MCF 10A (cell line): ENCODE data around the gene MB21D2. TPM values are rescaled to one million over a fixed set of nuclear protein-coding genes. Genes with fewer than 3 reads are reported as not detected.

Experiments used
- BruUV-seq: library from RNA; stranded (reverse); fragments of 400-500 nt; replicated peaks from 2 replicates; lab custom pipeline; 2021; lab: Mats Ljungman, UMichigan
- CTCF ChIA-PET: fragments of 300-600 bp; sonication (Branson Sonifier 250); formaldehyde crosslinking; extraction: SDS; loops from one replicate; lab custom pipeline; 2021; ENCODE audit warnings: antibody characterized with exemption, inconsistent platforms; lab: Yijun Ruan, JAX
- POLR2A ChIA-PET: fragments of 300-600, 350-650 bp; sonication (Branson Sonifier 250); formaldehyde crosslinking; extraction: SDS; loops from one replicate; lab custom pipeline; 2020; ENCODE audit warnings: antibody characterized with exemption, inconsistent platforms; lab: Yijun Ruan, JAX
- DNase-seq: peaks from one replicate; pipeline ENCODE4 v3.0.0-alpha.2; 2018; ENCODE audit not compliant: unreplicated experiment
- H3K27ac Mint-ChIP-seq: one replicate; pipeline ENCODE4 v1.8.0; 2022; ENCODE audit warnings: mild to moderate bottlenecking, low read depth, mixed read lengths; ENCODE audit not compliant: unreplicated experiment
- H3K27me3 Mint-ChIP-seq: one replicate; pipeline ENCODE4 v1.8.0; 2022; ENCODE audit warnings: mixed read lengths; ENCODE audit not compliant: insufficient read depth, unreplicated experiment
- H3K36me3 Mint-ChIP-seq: one replicate; pipeline ENCODE4 v1.8.0; 2022; ENCODE audit warnings: mild to moderate bottlenecking, moderate library complexity, mixed read lengths; ENCODE audit not compliant: insufficient read depth, unreplicated experiment
- H3K4me1 Mint-ChIP-seq: one replicate; pipeline ENCODE4 v1.8.0; 2022; ENCODE audit warnings: mixed read lengths; ENCODE audit not compliant: insufficient read depth, unreplicated experiment
- H3K4me3 Mint-ChIP-seq: one replicate; pipeline ENCODE4 v1.8.0; 2022; ENCODE audit warnings: mild to moderate bottlenecking, moderate library complexity, mixed read lengths; ENCODE audit not compliant: unreplicated experiment
- H3K9me3 Mint-ChIP-seq: one replicate; pipeline ENCODE4 v1.8.0; 2022; ENCODE audit warnings: mixed read lengths; ENCODE audit not compliant: unreplicated experiment
- CTCF ChIP-seq: fragments of 200-600 bp; IDR thresholded peaks from one replicate; pipeline ENCODE4 v1.8.0; 2022; ENCODE audit warnings: antibody characterized with exemption, mild to moderate bottlenecking; ENCODE audit not compliant: unreplicated experiment
- intact Hi-C: fragments of 100-400 bp; cut with micrococcal nuclease; formaldehyde crosslinking; loops from 2 replicates; pipeline ENCODE4 v1.14.1; 2022
- total RNA-seq: library from RNA; stranded (reverse); gene quantifications from 2 replicates; pipeline ENCODE4 v1.2.3, GENCODE V29; 2022

Gene MB21D2
- total RNA-seq, 1 experiment from 2014 or later = 4.4 TPM

- H3K36me3 Mint-ChIP-seq = no peaks in the 10 kb centered on the region
- peak overlapping the region; percentile 7 for H3K27ac Mint-ChIP-seq
- peaks cover 38% of the 10 kb centered on the region for H3K4me1 Mint-ChIP-seq
- CTCF ChIA-PET = interaction anchor here (0.6 to 1.6 kb wide), 6 partner anchors 12 to 209 kb away, joined by 3 to 10 read pairs (median 3); no protein-coding TSS in a partner anchor
- no peak for TF ChIP-seq CTCF
- no TSS peak for BruUV-seq
- POLR2A ChIA-PET = interaction anchor here (0.7 to 1.5 kb wide), 6 partner anchors 8 to 85 kb away, joined by 3 to 6 read pairs (median 4); no protein-coding TSS in a partner anchor
- H3K27me3 Mint-ChIP-seq = no peaks in the 10 kb centered on the region
- no peaks in the 10 kb centered on the region for H3K9me3 Mint-ChIP-seq
- H3K4me3 Mint-ChIP-seq = no peak overlapping the region
- intact Hi-C loops = loop anchor here (5.0 kb wide), 2 partner anchors 55 to 85 kb away; partner anchors contain the start of gene MB21D2
- no peak for DNase-seq
Measured at GRCh38 chr3:192831801-192832347, 85.8 kb downstream of the MB21D2 start.

DNA sequence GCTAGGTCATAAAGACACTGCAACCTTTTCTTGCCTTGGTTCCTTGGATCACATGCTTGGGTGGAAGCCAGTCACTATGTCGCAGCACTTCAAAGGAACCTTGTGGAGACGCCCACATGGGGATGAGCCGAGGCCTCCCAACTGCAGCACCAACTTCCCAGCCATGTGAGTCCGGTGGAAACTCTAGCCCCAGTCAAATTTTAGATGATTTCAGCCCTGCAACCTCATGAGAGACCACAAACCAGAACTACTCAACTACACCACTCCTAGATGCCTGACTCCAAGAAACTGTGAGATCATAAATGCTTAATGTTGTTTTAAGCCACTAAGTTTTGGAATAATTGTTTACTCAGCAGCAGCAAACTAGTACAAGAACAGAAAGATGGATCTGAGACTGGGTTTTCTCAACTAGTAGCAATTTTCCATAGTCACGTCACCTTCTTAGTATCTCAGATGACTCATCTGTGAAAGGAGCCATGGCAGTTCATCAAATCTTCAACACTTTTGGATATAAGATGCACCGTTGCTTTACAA lies 86.5 kb downstream of the MB21D2 start:
- no peak overlapping the region for H3K27ac Mint-ChIP-seq
- H3K27me3 Mint-ChIP-seq = no peaks in the 10 kb centered on the region
- no peak for TF ChIP-seq CTCF
- ChIA-PET POLR2A (no interaction called here), CTCF (interaction anchor here (0.6 to 1.6 kb wide), 3 partner anchors 14 to 206 kb away, joined by 3 to 10 read pairs (median 3); no protein-coding TSS in a partner anchor)
- no TSS peak for BruUV-seq
- DNase-seq = peak; percentile 47
- H3K4me1 Mint-ChIP-seq = peaks cover 38% of the 10 kb centered on the region
- H3K4me3 Mint-ChIP-seq = no peak overlapping the region
- intact Hi-C loops = loop anchor here (5.0 kb wide), 2 partner anchors 56 to 86 kb away; partner anchors contain the start of gene MB21D2
- H3K36me3 Mint-ChIP-seq = no peaks in the 10 kb centered on the region
- H3K9me3 Mint-ChIP-seq = no peaks in the 10 kb centered on the region

DNA sequence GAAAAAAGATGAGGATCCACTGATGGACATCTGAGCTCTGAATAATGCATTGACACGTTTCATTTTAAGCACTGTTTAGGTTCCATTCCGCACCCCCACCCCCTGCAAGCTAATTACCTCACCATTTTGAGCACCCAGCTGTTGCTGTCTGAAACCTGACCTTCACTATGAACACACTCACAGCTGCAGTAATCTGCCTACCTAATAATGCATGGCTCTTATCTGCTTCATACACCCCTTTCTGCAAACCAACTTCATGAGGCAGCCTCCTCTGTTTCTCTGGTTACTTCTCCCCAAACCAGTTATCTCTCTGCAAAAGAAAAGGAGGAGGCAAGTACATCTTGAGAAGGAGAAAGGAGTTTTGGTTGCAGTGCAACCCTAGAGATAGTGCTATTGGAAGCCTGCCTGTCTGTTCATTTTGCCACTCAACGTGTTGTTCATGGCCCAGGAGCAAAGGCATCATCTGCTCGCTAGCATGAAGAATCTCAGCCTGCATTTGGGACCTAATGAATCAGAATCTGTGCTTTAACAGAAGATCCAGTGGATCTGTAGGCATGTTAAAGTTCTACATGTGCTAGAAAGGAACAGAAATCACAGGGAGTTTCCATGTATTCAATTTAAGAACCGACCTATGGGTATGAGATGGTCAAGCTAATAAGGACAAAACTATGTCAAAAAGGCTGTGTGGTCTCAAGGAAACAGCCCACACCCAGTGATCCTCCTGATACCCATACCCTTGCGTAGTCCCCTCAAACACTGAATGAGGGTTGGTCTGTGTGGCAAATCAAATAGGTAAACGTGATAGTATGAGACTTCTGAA lies 87.2 kb downstream of the MB21D2 start:
- Mint-ChIP-seq H3K36me3 (no peaks in the 10 kb centered on the region), H3K27me3 (no peaks in the 10 kb centered on the region), H3K9me3 (no peaks in the 10 kb centered on the region), H3K27ac (no peak overlapping the region), H3K4me3 (no peak overlapping the region), H3K4me1 (peaks cover 41% of the 10 kb centered on the region)
- no TSS peak for BruUV-seq
- no peak for DNase-seq
- TF ChIP-seq CTCF = no peak
- ChIA-PET POLR2A (no interaction called here), CTCF (interaction anchor here (0.8 to 1.6 kb wide), 2 partner anchors 13 to 14 kb away, joined by 3 to 5 read pairs; no protein-coding TSS in a partner anchor)
- intact Hi-C loops = loop anchor here (5.0 kb wide), 2 partner anchors 57 to 87 kb away; partner anchors contain the start of gene MB21D2
